NCI-H2081 (cell line): ENCODE measurements around the gene RTP3.
"Not testable (repeated sequence)": the region's sequence is repeated elsewhere in the genome, so short reads cannot be mapped to it uniquely, and the experiment has no call there.

Experiments used
- DNase-seq, 2 experiments: peaks; one replicate each; lab custom pipeline; 2025; lab: John Stamatoyannopoulos, UW

The RTP3 gene

GRCh38 chr3:46491089-46492070 lies 6.4 kb upstream of the RTP3 start:
- DNase-seq: no peak

- no peak for DNase-seq
Observed at GRCh38 chr3:46492890-46493547, 4.8 kb upstream of the RTP3 start.

- DNase-seq: not testable (repeated sequence)
Observed at GRCh38 chr3:46494491-46494890, 3.3 kb upstream of the RTP3 start.

GRCh38 chr3:46495901-46496456 lies 1.8 kb upstream of the RTP3 start:
- no peak for DNase-seq

GRCh38 chr3:46496746-46497555 lies 825 bp upstream of the RTP3 start:
- DNase-seq: no peak

GRCh38 chr3:46498916-46499519 lies 1.2 kb downstream of the RTP3 start:
- DNase-seq: no peak

GRCh38 chr3:46500656-46501635 lies 3.2 kb downstream of the RTP3 start:
- no peak for DNase-seq

GRCh38 chr3:46501702-46502101 lies 3.9 kb downstream of the RTP3 start:
- no peak for DNase-seq

- no peak for DNase-seq
Observed at GRCh38 chr3:46503200-46503874, 5.6 kb downstream of the RTP3 start.

- DNase-seq: no peak
Observed at GRCh38 chr3:46504789-46505188, 7.0 kb downstream of the RTP3 start.

GRCh38 chr3:46505953-46506352 lies 8.2 kb downstream of the RTP3 start:
- no peak for DNase-seq

- DNase-seq: no peak
Observed at GRCh38 chr3:46506526-46506925, 8.8 kb downstream of the RTP3 start.

GRCh38 chr3:46508850-46509591 lies 11.2 kb downstream of the RTP3 start:
- no peak for DNase-seq

GRCh38 chr3:46509661-46510187 lies 11.9 kb downstream of the RTP3 start:
- no peak for DNase-seq

- DNase-seq: no peak
Observed at GRCh38 chr3:46512191-46512749, 14.5 kb downstream of the RTP3 start.

- DNase-seq: no peak
Observed at GRCh38 chr3:46516521-46516920, 18.7 kb downstream of the RTP3 start.

GRCh38 chr3:46517016-46517783 lies 19.4 kb downstream of the RTP3 start:
- no peak for DNase-seq

GRCh38 chr3:46517784-46518181 lies 20.0 kb downstream of the RTP3 start:
- DNase-seq: no peak
